Bronchial epithelial cell (primary cell): ENCODE data around the gene ARGLU1. TPM values are rescaled to one million over a fixed set of nuclear protein-coding genes. Genes with fewer than 3 reads are reported as not detected.

ENCODE experiments used
- DNase-seq: peaks from one replicate; pipeline ENCODE4 v3.0.0-alpha.2; 2010; ENCODE audit warnings: low read depth
- FAIRE-seq: peaks from 2 replicates; lab custom pipeline; 2011; peaks lifted over from hg19 to GRCh38; lab: Jason Lieb, UNC
- H3K27me3 ChIP-seq: 2 replicates; pipeline ENCODE4 v1.5.1; 2011; ENCODE audit warnings: low read length; ENCODE audit not compliant: control insufficient read depth, insufficient read depth
- H3K36me3 ChIP-seq: 2 replicates; pipeline ENCODE4 v1.5.1; 2011; ENCODE audit warnings: low read length; ENCODE audit not compliant: control insufficient read depth, insufficient read depth
- H3K4me3 ChIP-seq: 2 replicates; pipeline ENCODE4 v1.5.1; 2011; ENCODE audit warnings: mild to moderate bottlenecking, low read depth, low read length, control low read depth
- CTCF ChIP-seq: IDR thresholded peaks from 2 replicates; pipeline ENCODE4 v1.5.1; 2011; ENCODE audit warnings: mild to moderate bottlenecking, moderate library complexity, low read length, control low read depth, inconsistent platforms; ENCODE audit not compliant: insufficient read depth, severe bottlenecking
- total RNA-seq: library from RNA; depleted of rRNA; stranded (reverse); fragments of >200 nt; gene quantifications from 2 replicates; pipeline ENCODE4 v1.2.1, GENCODE V29; 2014

Gene ARGLU1
- total RNA-seq, 1 donor from 2014 or later: 31.9 TPM

GRCh38 chr13:106599875-106600797, 32.2 kb upstream of the ARGLU1 start:
- H3K36me3 ChIP-seq: no peaks in the 10 kb centered on the region
- TF ChIP-seq CTCF: no peak
- DNase-seq: no peak
- no peak for FAIRE-seq
- H3K4me3 ChIP-seq: no peak overlapping the region
- no peaks in the 10 kb centered on the region for H3K27me3 ChIP-seq

DNA sequence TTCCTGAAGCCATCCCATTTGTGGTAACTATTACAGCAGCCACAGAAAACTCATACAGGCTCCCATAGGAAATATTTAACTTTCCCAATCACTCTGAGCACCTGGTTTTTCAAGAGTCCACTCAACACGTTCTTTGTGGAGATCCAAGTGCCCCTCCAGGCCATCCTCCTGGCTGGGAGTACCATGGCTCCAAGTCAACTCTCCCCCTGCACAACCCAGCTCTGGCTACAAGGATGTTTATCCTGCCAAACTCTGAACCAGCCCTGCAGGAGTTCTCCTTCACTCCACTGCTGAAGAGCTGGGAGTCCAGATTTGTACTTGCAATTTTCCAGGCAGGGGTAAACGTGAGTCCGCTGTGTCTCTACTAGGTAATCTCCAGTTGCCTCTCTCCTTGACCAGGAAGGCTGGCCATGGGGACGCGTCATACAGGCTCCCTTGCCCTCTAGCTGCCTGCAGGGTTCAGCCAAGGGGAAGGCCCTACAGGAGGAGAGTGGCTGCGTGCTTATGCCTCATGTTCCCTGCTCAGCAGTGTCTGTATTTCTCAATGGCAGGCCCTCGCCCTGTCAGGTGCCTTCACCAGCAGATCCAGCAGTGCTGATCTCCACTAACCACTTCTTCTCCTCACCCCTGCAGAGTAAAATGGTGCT, 29.9 kb upstream of the ARGLU1 start:
- no peaks in the 10 kb centered on the region for H3K27me3 ChIP-seq
- TF ChIP-seq CTCF: no peak
- DNase-seq (no peak), FAIRE-seq (no peak)
- no peaks in the 10 kb centered on the region for H3K36me3 ChIP-seq
- H3K4me3 ChIP-seq: no peak overlapping the region

- FAIRE-seq (no peak), DNase-seq (no peak)
- Histone ChIP-seq H3K36me3 (no peaks in the 10 kb centered on the region), H3K27me3 (no peaks in the 10 kb centered on the region), H3K4me3 (no peak overlapping the region)
- no peak for TF ChIP-seq CTCF
These were observed 29.2 kb upstream of the ARGLU1 start for GRCh38 chr13:106597186-106597585.

DNA sequence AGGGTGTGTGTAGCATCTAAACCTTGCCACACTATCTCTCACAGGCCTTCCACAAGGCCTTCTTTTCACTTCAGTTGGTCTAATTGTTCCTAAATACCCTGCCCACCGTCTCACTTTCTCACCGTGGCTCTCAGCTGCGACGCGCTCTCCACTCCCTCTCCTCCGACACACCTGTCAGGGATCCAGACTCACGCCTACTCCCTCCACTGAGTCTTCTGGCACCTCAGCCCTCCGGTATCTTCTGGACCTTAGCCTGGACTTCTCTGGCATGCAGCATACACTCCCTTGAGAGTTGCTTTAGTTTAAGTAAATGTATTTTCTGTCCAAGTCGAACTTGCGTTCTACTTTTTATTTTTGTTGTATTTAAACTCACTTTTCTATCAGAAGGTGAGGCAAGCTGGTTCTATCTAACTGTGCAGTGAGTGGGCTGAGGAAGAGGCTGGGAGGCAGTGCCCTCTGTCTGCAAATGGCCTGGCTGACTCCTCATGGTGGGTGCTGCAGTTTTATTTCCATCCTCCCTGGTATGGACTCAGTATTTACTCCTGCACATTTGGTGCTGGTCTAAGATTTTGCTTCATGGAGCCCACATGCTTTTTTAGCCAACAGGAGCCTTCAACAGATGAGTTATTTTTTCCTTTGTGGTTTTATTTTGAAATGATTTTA, 28.5 kb upstream of the ARGLU1 start:
- no peak for TF ChIP-seq CTCF
- H3K4me3 ChIP-seq: no peak overlapping the region
- H3K36me3 ChIP-seq: no peaks in the 10 kb centered on the region
- H3K27me3 ChIP-seq: no peaks in the 10 kb centered on the region
- DNase-seq (no peak), FAIRE-seq (no peak)

- FAIRE-seq (no peak), DNase-seq (no peak)
- Histone ChIP-seq H3K4me3 (no peak overlapping the region), H3K27me3 (no peaks in the 10 kb centered on the region), H3K36me3 (no peaks in the 10 kb centered on the region)
- TF ChIP-seq CTCF: no peak
These were observed 27.7 kb upstream of the ARGLU1 start for GRCh38 chr13:106595625-106596024.
